IPS-NIHi11 (cell line): ENCODE measurements around the gene SERPINB10.
A peak's percentile ranks its signal among the peaks of the same experiment; 100 is the strongest.

Experiments
- DNase-seq: peaks from one replicate; pipeline ENCODE4 v3.0.0; 2012; ENCODE audit warnings: mixed read lengths, low spot score

SERPINB10 gene

DNA sequence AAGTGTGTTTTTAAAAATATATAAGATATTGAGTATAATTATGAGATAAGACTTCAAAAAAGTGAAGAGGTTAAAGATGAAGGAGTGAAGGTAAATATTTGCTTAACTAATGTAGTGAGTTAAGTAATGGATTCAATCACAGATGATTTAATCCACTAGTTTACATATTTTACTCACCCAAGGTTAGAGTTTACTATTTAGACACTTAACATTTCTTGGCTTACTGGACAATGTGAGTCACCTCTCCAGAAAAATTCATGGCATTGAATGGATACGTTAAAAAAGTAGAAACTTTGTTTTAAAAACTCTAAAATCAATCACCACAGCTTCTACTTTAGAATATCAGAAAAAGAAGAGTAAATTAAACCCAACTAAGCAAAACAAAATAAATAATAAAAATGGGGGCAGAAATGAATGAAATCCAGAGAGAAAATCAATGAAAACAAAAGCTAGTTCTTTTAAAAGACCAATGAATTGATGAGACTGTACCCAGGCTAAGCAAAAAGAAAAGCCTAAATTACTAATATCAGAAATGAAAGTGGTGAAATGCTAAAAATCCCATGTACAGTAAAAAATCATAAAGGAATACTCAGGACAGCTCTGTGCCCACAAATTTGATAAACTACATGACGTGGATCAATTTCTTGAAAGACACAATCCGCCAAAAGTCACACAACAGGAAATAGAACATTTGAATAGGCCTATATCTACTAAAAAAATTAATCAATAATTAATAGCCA lies 39.5 kb downstream of the SERPINB10 start:
- DNase-seq: no peak

GRCh38 chr18:63949068-63949737 lies 41.4 kb downstream of the SERPINB10 start, which contains the start of gene HMSD:
HMSD (plus strand) TSS chr18:63949301; CDS start chr18:63953456, 4,155 bp downstream.
- peak; percentile 83 for DNase-seq

DNA sequence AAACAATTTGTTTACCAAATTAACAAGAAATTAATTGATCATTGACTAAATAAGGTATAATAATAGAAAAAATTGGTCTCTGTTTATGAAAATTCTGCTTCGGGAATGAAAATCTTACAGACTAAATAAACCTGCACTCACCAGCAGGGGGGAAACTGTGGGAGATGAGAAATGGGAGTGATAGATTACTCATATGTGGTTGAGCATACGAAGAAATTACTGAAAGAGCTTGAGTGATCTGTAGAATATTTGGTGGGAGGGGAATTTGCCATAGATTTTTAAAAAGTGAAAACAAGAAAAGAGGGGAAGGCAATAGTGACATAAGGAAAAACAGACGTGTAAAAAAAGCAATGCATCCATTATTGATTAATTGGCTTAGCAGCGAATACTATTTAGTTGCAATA lies 43.5 kb downstream of the SERPINB10 start:
- no peak for DNase-seq

DNA sequence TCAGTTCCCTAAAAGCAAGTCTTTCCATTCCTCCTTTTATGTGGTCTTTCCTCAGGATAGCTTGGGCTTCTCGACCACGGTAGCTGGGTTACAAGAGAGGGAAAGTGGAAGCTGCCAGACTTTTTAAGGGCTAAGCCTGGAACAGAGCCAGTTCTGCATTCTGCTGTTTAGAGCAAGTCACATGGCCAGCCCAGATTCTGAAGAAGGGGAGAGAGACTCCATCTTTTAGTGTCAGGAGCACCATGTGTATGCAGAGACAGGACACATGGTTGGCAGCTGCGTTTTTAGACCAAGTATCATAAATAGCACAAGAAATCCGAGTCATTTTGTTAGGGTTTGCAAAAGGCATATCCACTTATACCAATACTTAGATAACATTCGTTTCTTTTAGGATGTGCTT lies 46.1 kb downstream of the SERPINB10 start:
- no peak for DNase-seq

- no peak for DNase-seq
These were observed 49.0 kb downstream of the SERPINB10 start for GRCh38 chr18:63956755-63957154.

- no peak for DNase-seq
These were observed 53.1 kb downstream of the SERPINB10 start for GRCh38 chr18:63960891-63961290.

DNA sequence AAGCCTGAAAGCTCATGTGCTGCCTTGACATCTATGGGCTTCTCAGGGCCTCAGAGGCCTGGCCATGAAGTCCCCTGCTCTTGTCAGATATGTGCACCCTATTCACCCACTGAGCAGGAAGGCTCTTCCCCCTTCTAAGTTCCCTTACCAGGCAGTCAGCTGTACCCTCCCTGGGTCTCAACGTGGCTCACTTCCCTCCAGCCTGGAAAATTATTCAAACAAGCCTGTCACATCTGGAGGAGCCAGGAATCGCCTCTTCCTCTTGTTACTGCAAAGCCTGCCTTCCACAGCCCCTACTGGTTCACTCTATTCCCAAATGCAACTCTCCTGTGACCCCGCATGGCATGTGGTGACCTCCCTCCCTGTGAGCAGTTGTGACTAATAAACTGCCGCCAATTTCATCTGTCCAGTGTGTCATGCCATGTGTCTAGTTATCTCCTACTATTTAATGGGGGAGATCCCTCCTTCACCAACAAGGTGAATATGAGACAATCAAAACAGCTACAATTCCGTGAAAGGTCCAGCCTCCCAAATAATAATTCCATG lies 53.8 kb downstream of the SERPINB10 start:
- no peak for DNase-seq

DNA sequence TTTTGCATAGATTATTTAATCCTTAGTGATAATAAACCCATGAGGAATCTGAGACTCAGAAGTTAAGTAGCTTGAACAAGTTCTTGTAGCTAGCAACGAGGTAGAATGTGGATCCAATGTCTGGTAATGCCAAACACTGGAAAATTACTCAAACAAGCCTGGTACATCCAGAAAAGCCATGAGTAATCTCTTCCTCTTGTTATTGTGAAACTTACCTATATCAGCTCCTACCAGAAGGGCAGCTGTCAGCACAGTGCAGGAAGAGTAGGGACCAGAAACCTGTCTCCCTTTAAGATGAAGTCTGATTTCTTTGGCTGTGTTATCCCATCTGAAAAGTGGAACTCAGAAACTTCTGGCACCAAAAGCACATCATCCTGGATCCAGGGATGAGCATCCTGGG lies 54.4 kb downstream of the SERPINB10 start:
- no peak for DNase-seq

- DNase-seq: no peak
These were observed 56.0 kb downstream of the SERPINB10 start for GRCh38 chr18:63963615-63964256.

GRCh38 chr18:63964908-63965307 lies 57.1 kb downstream of the SERPINB10 start:
- DNase-seq: no peak

DNA sequence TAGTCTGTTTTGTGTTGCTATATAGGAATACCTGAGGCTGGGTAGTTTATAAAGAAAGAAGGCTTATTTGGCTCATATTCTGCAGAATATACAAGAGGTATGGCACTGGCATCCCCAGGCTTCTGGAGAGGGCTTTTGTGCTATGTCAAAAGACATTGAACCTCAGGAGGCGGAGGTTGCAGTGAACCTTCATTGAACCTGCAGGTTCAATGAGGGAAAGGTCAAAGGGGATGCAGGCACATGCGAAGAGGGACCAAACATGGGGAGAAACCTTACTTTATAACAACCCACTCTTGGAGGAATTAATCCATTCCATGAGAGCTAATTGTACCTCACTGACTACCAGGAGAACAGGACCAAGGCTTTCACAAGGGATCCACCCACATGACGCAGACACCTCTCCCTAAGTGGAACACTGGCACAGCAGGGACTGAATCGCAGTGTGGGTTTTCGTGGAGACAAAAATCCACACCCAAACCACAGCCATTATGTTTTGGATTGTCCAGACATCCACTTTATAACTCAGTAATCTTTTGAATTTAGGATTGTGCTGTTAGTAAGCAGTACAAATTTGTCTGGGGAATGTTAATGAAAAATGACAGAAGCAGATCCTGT lies 58.1 kb downstream of the SERPINB10 start:
- DNase-seq: no peak

DNA sequence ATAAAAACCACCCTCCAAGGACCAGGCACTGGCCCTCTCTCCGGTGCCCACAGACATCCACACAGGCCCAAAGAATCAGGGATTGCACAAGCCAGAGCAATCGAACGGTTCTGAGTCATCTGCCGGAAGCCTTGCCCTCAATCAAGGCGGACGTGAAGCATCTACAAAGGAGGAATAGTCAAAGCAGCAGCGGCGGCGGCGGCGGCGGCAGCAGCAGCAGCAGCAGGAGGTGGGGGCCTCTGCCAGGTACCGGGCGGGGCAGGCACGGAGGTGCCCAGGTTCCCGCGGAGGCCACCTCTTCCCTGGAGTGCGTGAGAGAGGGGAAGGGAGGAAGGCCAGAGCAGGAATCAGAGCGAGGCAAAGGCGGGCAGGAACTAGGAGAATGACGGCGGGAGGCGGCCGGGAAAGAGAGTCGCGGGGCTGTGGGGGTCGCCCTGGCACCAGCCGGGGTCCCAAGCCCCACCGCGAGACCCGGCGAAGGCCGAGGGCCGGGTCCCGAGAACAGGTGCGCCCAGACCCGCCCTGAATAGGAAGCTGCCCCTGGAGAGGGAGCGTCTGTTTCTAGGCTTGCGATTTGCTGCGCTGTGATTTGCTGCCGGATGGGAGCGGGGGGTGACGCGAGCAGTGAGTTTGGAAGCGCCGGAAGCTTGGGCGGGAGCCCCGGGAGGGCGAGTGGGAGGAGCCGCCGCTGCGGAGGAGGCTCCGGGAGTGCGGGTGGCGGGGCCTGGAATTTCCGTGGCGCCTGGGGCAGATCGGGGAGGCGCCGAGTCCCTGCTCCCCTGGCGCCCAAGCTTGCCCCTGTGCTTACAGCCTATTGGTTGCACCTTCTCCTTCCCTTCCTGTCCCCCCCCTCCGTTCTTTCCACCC lies 62.4 kb downstream of the SERPINB10 start, which contains the start of gene SERPINB8:
SERPINB8 (plus strand) TSS at position 140 of the 867 bp plus-strand sequence. CDS start 8,228 bp downstream, outside the sequence.
- peak; percentile 92 for DNase-seq

DNA sequence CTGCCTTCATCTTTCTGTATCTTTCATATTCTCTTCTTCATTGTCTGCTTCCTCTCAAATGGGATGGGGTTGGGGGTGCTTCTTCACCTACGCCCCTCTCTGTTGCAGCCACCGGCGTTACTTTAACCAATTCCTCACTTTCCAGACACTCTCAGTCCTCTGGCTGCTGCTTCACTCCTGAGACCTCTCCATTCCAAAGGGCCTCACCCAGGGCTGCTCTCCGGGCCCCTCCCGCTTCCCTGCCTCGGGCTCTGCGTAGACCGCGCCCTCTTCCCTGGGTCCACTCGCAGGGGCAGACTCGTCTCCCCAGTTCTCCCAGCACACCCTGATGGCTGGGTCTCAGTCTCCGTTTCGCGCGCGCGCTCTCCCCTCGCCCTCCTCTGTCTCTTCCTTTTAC lies 63.0 kb downstream of the SERPINB10 start:
- peak; percentile 55 for DNase-seq

- no peak for DNase-seq
These were observed 63.7 kb downstream of the SERPINB10 start for GRCh38 chr18:63971320-63972001.

- no peak for DNase-seq
These were observed 64.2 kb downstream of the SERPINB10 start for GRCh38 chr18:63972002-63972376.

DNA sequence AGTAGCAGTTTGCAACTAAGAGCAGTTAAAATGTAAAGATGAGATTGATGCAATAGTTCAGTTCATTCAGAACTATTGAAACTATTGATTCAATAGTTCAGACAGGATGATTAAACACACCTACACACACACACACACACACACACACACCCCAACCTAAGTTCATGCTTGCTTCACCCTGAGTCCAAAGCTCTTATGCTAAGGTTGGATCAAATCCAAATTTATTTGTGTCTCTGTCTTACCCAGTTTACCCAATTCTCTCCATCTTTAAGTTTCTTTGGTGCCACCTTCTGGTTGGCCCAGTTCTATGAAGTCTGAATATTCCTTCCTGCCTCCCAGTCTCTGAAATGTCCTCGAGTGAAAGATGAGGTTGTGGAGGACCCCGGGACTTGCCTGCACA lies 67.2 kb downstream of the SERPINB10 start:
- no peak for DNase-seq

GRCh38 chr18:63975628-63976027 lies 67.9 kb downstream of the SERPINB10 start:
- DNase-seq: no peak

DNA sequence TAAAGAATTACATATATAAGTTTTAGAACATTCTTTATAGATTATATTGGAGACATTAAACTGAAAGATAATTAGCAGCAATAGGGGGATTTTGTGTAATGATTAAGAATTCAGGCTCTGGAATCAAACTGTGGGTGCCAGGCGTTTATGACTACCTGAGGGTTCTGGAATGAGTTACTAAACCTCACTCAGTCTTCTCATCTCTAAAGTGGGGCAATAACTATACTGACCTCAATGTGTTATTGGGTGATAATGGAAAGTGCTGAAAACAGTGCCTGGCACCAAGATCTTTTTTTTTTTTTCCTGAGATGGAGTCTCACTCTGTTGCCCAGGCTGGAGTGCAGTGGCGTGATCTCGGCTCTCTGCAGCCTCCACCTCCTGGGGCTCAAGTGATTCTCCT lies 69.3 kb downstream of the SERPINB10 start:
- DNase-seq: no peak

- peak; percentile 72 for DNase-seq
These were observed 71.7 kb downstream of the SERPINB10 start for GRCh38 chr18:63979409-63979920.

DNA sequence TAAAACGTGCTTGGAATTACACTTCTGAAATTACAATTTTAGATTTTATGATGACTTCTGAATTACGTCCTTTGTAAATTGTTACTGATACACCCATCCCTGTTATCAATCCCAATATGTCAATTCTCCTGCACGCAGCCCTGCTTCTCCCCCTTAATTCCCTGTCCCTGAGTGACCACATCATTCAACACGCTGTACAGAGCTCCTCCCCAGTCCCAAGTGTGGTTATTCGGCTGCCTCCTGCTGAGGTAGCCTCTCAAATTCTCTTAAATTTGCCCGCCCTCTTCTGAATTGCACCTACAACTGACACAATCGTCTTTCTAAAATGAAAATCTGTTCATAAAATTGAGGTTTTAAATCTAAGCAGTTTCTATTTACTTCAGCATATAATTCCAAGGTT lies 72.3 kb downstream of the SERPINB10 start:
- DNase-seq: no peak
